Sigmoid colon (tissue), 4 donors: ENCODE results near the gene TPBGL.

Experiments used
- CTCF ChIP-seq, 4 experiments: fragments of 450-650 bp in 3 of 4; fragments of 200-600 bp in 1 of 4; IDR thresholded peaks; one replicate each; pipeline ENCODE4 v1.5.1; 2016 to 2019; ENCODE audit warnings: antibody characterized with exemption in 4 of 4, mild to moderate bottlenecking in 3 of 4, moderate library complexity in 2 of 4
- POLR2AphosphoS5 ChIP-seq, 4 donors: sonication (generic); formaldehyde crosslinking; IDR thresholded peaks; one replicate each; pipeline ENCODE4 v1.6.1; 2017; ENCODE audit warnings: antibody characterized with exemption in 4 of 4

GRCh38 chr11:75240311-75241035 is at the start of gene TPBGL:
- TF ChIP-seq CTCF (IDR thresholded peaks at IDR 0.05) (no peak), POLR2AphosphoS5 (IDR thresholded peaks at IDR 0.05) (no peak)
